Ishikawa (cell line): ENCODE results near the gene RPGRIP1L.

Experiments used
- CEBPB ChIP-seq: IDR thresholded peaks from 2 replicates; pipeline ENCODE4 v1.6.1; 2012
- CREB1 ChIP-seq: IDR thresholded peaks from 2 replicates; pipeline ENCODE4 v1.6.1; 2012; ENCODE audit warnings: low read depth
- EGR1 ChIP-seq: IDR thresholded peaks from 2 replicates; pipeline ENCODE4 v1.6.1; 2012
- EP300 ChIP-seq: IDR thresholded peaks from 2 replicates; pipeline ENCODE4 v1.6.1; 2012; ENCODE audit warnings: borderline replicate concordance
- FOXM1 ChIP-seq: IDR thresholded peaks from 2 replicates; pipeline ENCODE4 v1.6.1; 2012; ENCODE audit warnings: low read depth, borderline replicate concordance
- NFIC ChIP-seq: IDR thresholded peaks from 2 replicates; pipeline ENCODE4 v1.6.1; 2012
- RAD21 ChIP-seq: IDR thresholded peaks from 2 replicates; pipeline ENCODE4 v1.6.1; 2012; ENCODE audit warnings: low read depth
- TAF1 ChIP-seq: IDR thresholded peaks from 2 replicates; pipeline ENCODE4 v1.6.1; 2012; ENCODE audit warnings: low read depth, mild to moderate bottlenecking
- TCF12 ChIP-seq: IDR thresholded peaks from 2 replicates; pipeline ENCODE4 v1.6.1; 2012; ENCODE audit warnings: low read depth
- TEAD4 ChIP-seq: IDR thresholded peaks from 2 replicates; pipeline ENCODE4 v1.6.1; 2012
- YY1 ChIP-seq: IDR thresholded peaks from 2 replicates; pipeline ENCODE4 v1.6.1; 2012; ENCODE audit warnings: low read depth
- ZBTB7A ChIP-seq: IDR thresholded peaks from 2 replicates; pipeline ENCODE4 v1.6.1; 2012; ENCODE audit warnings: low read depth
- TF ChIP-seq, protein P1 (sequence below): IDR thresholded peaks from 2 replicates; pipeline ENCODE4 v1.6.1; 2012
- TF ChIP-seq, protein P2 (sequence below): IDR thresholded peaks from 2 replicates; pipeline ENCODE4 v1.6.1; 2012; ENCODE audit warnings: low read depth, mild to moderate bottlenecking
- TF ChIP-seq, protein P3 (sequence below): IDR thresholded peaks from 2 replicates; pipeline ENCODE4 v1.6.1; 2012

RPGRIP1L gene

DNA sequence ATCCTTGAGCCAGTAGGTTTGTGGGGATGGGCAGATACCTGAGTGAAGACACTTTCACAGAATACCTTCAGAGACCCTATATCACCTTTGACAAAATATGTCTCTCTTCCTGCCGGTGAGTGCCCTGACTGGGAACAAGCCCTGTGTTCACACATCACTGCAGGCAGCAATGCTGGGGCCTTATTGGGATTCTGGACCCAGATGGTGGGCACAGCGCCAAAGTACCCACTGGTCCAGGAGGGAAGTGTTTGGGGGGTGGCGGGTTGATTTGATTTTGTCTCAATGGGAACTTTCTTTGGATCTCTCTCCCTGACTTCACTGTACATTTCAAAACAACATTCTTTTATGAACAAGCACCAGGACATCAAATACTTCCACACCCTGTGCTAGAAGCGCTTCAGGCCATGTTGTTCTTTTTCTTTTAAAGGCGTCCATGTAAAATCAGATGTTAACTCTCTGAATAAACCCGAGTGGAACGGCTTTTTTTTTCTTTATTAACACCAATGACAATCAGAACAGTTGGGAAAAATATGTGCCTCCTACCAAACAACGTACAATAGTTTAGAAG, 138.3 kb downstream of the RPGRIP1L start:
- TF ChIP-seq, protein P1, sequence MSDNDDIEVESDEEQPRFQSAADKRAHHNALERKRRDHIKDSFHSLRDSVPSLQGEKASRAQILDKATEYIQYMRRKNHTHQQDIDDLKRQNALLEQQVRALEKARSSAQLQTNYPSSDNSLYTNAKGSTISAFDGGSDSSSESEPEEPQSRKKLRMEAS: no peak
- TF ChIP-seq, protein P2, sequence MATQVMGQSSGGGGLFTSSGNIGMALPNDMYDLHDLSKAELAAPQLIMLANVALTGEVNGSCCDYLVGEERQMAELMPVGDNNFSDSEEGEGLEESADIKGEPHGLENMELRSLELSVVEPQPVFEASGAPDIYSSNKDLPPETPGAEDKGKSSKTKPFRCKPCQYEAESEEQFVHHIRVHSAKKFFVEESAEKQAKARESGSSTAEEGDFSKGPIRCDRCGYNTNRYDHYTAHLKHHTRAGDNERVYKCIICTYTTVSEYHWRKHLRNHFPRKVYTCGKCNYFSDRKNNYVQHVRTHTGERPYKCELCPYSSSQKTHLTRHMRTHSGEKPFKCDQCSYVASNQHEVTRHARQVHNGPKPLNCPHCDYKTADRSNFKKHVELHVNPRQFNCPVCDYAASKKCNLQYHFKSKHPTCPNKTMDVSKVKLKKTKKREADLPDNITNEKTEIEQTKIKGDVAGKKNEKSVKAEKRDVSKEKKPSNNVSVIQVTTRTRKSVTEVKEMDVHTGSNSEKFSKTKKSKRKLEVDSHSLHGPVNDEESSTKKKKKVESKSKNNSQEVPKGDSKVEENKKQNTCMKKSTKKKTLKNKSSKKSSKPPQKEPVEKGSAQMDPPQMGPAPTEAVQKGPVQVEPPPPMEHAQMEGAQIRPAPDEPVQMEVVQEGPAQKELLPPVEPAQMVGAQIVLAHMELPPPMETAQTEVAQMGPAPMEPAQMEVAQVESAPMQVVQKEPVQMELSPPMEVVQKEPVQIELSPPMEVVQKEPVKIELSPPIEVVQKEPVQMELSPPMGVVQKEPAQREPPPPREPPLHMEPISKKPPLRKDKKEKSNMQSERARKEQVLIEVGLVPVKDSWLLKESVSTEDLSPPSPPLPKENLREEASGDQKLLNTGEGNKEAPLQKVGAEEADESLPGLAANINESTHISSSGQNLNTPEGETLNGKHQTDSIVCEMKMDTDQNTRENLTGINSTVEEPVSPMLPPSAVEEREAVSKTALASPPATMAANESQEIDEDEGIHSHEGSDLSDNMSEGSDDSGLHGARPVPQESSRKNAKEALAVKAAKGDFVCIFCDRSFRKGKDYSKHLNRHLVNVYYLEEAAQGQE: no peak
- no peak for TF ChIP-seq NFIC
- TF ChIP-seq CREB1: no peak
- no peak for TF ChIP-seq TAF1
- TF ChIP-seq RAD21: no peak
- no peak for TF ChIP-seq YY1
- no peak for TF ChIP-seq EGR1
- no peak for TF ChIP-seq TCF12
- TF ChIP-seq EP300: no peak
- no peak for TF ChIP-seq FOXM1
- TF ChIP-seq TEAD4: no peak
- no peak for TF ChIP-seq ZBTB7A

DNA sequence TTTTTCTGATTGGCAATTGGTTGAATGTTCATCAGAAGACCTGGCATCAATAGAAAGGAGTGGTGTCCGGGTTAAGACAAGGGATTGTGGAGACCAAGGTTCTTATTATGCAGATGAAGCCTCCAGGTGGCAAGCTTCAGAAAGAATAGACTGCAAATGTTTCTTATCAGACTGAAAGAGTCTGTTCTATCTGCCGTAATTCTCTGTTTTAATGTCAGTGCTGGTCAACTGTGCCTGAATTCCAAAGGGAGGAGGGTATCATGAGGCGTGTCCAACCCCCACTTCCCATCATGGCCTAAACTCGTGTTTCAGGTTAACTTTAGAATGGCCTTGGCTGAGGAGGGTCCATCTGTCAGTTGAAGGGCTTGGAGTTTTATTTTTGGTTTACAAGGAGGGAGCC, 140.2 kb downstream of the RPGRIP1L start:
- no peak for TF ChIP-seq EGR1
- no peak for TF ChIP-seq EP300

DNA sequence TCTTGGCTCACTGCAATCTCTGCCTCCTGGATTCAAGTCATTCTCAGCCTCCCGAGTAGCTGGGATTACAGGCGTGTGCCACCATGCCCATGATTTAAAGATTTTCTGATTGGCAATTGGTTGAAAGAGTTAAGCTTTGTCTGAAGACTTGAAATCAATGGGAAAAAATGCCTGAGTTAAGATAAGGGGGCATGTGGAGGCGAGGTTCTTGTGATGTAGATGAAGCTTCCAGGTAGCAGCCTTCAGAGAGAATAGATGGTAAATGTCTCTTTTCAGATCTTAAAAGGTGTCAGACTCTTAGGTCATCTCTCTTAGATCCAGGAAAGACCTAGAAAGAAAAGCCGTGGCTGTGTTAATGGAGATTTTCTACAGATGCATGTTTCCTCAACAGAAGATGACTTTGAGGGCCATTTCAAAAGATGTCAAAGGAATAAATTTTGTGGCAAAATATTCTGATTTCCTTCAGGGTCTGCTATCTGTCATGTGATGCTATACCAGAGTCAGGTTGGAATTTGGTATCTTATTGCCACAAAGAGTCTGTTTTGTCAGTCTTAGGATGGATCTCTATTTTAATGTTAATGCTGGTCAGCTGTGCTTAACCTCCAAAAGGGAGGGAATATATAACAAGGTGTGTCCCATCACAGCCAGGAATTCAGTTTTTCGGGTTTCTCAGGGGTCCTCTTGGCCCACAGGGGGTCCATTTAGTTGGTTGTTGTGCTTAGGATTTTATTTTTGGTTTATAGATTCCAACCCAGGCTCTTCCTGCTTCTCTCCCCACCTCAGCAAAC, 142.4 kb downstream of the RPGRIP1L start:
- TF ChIP-seq CREB1 (no peak), RAD21 (no peak), TCF12 (no peak), YY1 (no peak), ZBTB7A (no peak), CEBPB (no peak), FOXM1 (no peak), TEAD4 (no peak), EP300 (no peak), NFIC (no peak), EGR1 (no peak), TAF1 (no peak)
- TF ChIP-seq, protein P2: no peak
- TF ChIP-seq, protein P3, sequence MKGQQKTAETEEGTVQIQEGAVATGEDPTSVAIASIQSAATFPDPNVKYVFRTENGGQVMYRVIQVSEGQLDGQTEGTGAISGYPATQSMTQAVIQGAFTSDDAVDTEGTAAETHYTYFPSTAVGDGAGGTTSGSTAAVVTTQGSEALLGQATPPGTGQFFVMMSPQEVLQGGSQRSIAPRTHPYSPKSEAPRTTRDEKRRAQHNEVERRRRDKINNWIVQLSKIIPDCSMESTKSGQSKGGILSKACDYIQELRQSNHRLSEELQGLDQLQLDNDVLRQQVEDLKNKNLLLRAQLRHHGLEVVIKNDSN: no peak
- TF ChIP-seq, protein P1: no peak

DNA sequence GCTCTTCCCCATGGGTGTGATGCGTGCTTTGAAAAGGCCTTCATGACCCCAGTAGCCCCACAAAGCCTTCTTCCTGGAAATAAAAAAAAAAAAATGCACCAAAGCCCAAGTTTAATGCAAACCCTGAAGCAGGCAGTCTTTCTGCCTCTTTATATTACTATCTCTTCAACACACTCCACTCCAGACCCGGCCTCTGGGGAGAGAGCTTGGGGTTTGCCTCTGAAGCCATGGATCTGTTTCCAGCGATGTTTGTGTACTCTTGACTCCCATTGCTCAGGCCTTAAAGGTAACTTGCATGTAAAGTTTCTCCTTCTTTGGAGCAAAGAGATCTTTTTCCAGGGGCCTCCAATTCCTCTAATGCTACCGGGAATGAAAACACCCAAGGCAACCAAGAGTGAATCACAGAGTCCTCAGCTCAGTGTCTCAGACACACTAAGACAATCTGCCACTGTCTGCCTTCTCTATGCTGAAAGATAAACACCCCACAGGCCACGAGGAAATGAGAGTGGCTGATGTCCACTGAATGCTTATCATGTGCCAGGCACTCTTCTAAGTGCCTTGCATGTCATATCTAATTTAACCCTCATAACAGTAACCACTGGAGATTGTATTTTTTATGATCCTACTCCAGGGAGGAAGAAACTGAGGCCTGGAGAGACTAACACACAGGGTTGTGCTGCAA, 144.2 kb downstream of the RPGRIP1L start:
- TF ChIP-seq TAF1 (no peak), ZBTB7A (no peak), NFIC (no peak), TCF12 (no peak), CEBPB (no peak), YY1 (no peak), FOXM1 (no peak), EGR1 (no peak), CREB1 (no peak), RAD21 (no peak), TEAD4 (no peak), EP300 (no peak)
- TF ChIP-seq, protein P2: no peak
- TF ChIP-seq, protein P1: no peak
- TF ChIP-seq, protein P3: no peak
